Measurements from ENCODE around the gene C13orf42. TPM values are rescaled to one million over a fixed set of nuclear protein-coding genes. Genes with fewer than 3 reads are reported as not detected.
"Not testable (repeated sequence)": the region's sequence is repeated elsewhere in the genome, so short reads cannot be mapped to it uniquely, and the experiment has no call there.

Gene C13orf42
- total RNA-seq, 2 experiments from 2014 or later, result not detected

DNA sequence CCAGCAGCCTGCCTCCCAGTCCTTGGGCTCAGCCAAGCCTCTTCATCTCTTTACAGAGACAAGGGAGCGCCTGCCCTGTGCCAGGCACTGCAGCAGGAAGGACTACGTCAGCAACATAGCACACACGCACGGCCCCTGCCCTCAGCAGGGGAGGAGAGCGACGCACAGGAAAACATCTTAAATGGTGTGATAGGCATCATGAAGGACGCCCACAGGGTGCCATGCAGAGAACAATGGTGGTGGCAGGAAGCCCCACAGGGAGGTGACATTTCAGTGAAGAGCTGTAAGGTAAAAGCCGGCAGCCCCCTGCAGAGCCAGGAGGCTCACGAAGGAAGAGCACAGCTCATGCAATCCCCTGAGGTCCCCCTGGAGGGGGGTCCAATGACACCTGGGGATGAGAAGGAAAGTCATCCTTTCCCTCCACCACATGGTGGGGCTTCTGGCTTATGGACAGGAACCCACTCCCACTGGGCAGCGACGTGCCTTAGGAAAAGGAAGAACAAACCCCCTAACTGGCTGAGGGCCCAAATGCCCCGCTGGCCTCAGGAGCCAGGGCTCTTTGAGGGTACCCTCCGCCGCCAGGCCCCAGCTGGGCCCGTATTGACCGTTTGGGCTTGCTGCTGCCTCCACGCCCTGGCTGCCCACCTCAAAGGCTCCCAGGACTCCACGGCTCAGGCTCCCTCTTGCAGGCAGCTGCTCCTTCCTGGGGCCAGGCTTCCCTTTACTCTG, 37.3 kb upstream of the C13orf42 start:
- H3K4me3 Mint-ChIP-seq, result no peak overlapping the region
- peaks cover 13% of the 10 kb centered on the region for H3K27me3 Mint-ChIP-seq (ENCODE audit: low read depth)
- ATAC-seq (no peak), DNase-seq (no peak)
- no peaks in the 10 kb centered on the region for H3K36me3 Mint-ChIP-seq (ENCODE audit: low read depth)
- no peak overlapping the region for H3K27ac Mint-ChIP-seq
- ChIA-PET CTCF (interaction anchor here (5.1 kb wide), 1 partner anchor 138 kb away, joined by 23 read pairs; no protein-coding TSS in a partner anchor), POLR2A (no interaction called here)
- no peaks in the 10 kb centered on the region for H3K9me3 Mint-ChIP-seq (ENCODE audit: insufficient read depth)
- no peaks in the 10 kb centered on the region for H3K4me1 Mint-ChIP-seq (ENCODE audit: low read depth)

DNA sequence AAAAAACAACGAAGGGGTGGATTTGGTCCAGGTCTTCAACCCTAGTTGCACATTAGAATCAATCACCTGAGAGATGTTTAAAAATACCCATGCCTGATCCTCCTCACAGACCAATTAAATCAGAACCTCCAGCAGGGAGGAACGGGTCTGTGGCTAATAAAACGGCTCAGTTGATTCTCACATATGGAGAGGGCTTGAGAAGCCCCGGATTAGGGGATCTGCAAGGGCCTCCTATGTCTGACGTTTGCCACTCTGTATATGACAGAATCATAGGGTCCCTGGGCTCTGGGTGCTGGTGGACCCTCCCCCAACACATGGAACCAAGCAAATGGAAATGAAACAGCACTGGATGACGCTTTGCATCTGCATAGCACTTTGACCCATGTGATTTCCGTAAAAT, 36.7 kb upstream of the C13orf42 start:
- ChIA-PET POLR2A (no interaction called here), CTCF (interaction anchor here (5.1 kb wide), 1 partner anchor 138 kb away, joined by 23 read pairs; no protein-coding TSS in a partner anchor)
- H3K4me3 Mint-ChIP-seq, result no peak overlapping the region
- DNase-seq (no peak), ATAC-seq (no peak)
- peaks cover 14% of the 10 kb centered on the region for H3K27me3 Mint-ChIP-seq (ENCODE audit: low read depth)
- H3K9me3 Mint-ChIP-seq (ENCODE audit: insufficient read depth), result no peaks in the 10 kb centered on the region
- H3K4me1 Mint-ChIP-seq (ENCODE audit: low read depth), result no peaks in the 10 kb centered on the region
- no peaks in the 10 kb centered on the region for H3K36me3 Mint-ChIP-seq (ENCODE audit: low read depth)
- H3K27ac Mint-ChIP-seq, result no peak overlapping the region

DNA sequence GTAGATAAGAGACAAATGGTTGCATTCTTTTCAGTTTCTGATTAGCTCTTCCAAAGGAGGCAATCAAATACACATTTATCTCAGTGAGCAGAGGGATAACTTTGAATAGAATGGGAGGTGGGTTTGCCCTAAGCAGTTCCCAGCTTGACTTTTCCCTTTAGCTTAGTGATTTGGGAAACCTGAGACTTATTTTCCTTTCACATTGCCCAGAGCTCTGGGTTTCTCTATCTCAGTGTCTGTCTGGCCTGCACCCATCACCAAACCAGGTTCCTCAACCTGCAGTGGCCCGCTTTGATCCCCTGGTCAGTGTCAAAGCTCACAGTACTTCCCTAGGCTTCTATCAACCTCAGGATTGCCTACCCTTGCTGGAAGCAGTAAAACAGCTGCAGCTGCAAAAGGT, 35.6 kb upstream of the C13orf42 start:
- Mint-ChIP-seq H3K4me3 (no peak overlapping the region), H3K9me3 (ENCODE audit: insufficient read depth) (no peaks in the 10 kb centered on the region), H3K27me3 (ENCODE audit: low read depth) (peaks cover 14% of the 10 kb centered on the region), H3K27ac (no peak overlapping the region), H3K4me1 (ENCODE audit: low read depth) (no peaks in the 10 kb centered on the region), H3K36me3 (ENCODE audit: low read depth) (no peaks in the 10 kb centered on the region)
- CTCF ChIA-PET, result no interaction called here
- POLR2A ChIA-PET, result no interaction called here
- DNase-seq, result no peak
- no peak for ATAC-seq

DNA sequence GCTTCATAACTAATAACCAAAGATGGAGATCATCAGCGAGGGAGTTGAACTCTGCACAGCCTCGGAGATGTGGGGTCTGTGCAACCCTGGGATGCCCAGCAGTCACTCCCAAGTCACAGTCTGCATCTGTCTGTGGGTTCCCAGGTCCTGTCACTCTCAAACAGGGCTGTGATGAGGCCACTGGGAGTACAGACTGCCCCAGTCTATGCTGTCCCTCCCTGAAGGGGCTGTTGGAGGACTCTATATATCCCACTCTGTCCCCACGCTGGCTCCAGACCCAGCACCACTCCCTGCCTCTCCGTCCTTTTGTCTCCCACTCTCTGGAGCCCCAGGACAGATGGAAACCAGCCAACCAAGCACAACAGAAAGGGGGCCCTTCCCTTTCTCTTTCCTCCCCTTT, 26.2 kb upstream of the C13orf42 start:
- POLR2A ChIA-PET, result no interaction called here

DNA sequence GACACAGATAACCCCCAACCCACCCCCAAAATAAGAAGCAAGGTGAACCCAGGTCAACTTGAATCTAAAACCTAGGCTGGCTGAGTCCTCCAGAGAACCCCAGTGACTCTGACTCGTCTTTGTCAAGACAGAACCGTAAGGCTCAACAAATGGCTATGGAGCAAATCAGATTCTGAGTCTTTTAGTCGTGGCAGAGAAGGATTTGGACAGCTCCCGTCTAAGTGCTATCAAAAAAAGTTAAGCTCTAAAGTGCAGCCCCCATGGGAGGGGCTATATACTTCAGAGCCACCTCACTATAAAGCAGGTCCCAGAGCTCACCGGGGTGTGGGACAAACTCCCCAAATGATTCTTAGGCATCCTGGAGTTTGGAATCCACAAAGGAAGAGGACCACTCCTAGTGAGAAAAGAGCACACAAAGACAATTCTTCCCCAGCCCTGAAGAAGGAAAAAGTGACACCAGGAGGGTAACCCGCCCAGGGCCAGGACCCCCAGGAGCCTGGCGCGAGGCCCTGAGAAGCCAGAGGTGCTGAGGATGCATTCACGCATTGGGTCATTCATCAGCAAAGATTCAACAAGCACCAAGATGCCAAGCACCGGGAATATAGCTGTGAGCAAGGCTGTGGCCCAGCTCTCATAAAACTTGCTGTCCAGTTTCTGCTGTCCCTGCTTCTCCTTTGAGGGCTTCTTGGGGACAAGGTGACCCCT, 25.4 kb upstream of the C13orf42 start:
- H3K27me3 Mint-ChIP-seq (ENCODE audit: low read depth), result peaks cover 5% of the 10 kb centered on the region
- DNase-seq (no peak), ATAC-seq (no peak)
- no peak overlapping the region for H3K27ac Mint-ChIP-seq
- no peak overlapping the region for H3K4me3 Mint-ChIP-seq
- no peaks in the 10 kb centered on the region for H3K36me3 Mint-ChIP-seq (ENCODE audit: low read depth)
- H3K9me3 Mint-ChIP-seq (ENCODE audit: insufficient read depth), result peaks cover 6% of the 10 kb centered on the region
- no peaks in the 10 kb centered on the region for H3K4me1 Mint-ChIP-seq (ENCODE audit: low read depth)
- ChIA-PET CTCF (interaction anchor here (0.9 kb wide), 1 partner anchor 11 kb away, joined by 4 read pairs; no protein-coding TSS in a partner anchor), POLR2A (no interaction called here)

More for the DNA sequence above, 26.2 kb upstream of the C13orf42 start:
- H3K9me3 Mint-ChIP-seq (ENCODE audit: insufficient read depth), result no peaks in the 10 kb centered on the region
- H3K27me3 Mint-ChIP-seq (ENCODE audit: low read depth), result peaks cover 5% of the 10 kb centered on the region
- no peaks in the 10 kb centered on the region for H3K4me1 Mint-ChIP-seq (ENCODE audit: low read depth)
- ATAC-seq, result no peak
- no peak for DNase-seq
- H3K36me3 Mint-ChIP-seq (ENCODE audit: low read depth), result no peaks in the 10 kb centered on the region
- no peak overlapping the region for H3K27ac Mint-ChIP-seq
- CTCF ChIA-PET, result no interaction called here
- H3K4me3 Mint-ChIP-seq, result no peak overlapping the region

DNA sequence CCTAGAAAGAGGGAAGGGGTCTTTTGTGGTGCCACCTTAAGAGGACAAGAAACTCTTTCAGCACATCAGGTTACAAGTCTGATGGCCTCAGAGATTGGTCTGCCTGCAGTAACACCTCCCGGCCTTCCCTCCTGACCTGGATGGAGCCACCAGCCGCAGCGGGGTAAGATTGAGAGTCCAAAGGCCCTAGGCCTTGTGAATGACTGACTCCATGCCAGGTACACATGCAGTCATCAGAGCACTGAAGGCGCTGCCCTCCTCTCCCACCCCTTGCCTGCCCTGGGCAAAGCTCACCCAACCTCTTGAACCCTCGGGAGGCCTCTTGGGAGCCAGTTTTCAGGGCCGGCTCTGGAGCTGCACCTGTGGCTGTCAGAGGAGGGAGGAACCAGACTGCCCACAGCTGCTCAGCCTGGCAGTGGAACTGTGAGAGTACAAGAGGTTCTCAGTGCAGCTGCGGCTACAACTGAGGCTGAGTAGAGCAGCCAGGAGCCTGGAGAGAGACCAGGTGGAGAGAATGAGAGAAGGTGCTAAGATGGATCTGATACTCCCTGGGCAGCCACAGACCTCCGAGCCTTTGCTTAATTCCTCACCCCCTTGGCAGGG, 23.8 kb upstream of the C13orf42 start:
- DNase-seq, result no peak
- H3K27ac Mint-ChIP-seq, result no peak overlapping the region
- H3K27me3 Mint-ChIP-seq (ENCODE audit: low read depth), result peaks cover 2% of the 10 kb centered on the region
- ATAC-seq, result no peak
- CTCF ChIA-PET, result no interaction called here
- POLR2A ChIA-PET, result no interaction called here
- no peak overlapping the region for H3K4me3 Mint-ChIP-seq
- H3K36me3 Mint-ChIP-seq (ENCODE audit: low read depth), result no peaks in the 10 kb centered on the region
- H3K4me1 Mint-ChIP-seq (ENCODE audit: low read depth), result no peaks in the 10 kb centered on the region
- peaks cover 11% of the 10 kb centered on the region for H3K9me3 Mint-ChIP-seq (ENCODE audit: insufficient read depth)

DNA sequence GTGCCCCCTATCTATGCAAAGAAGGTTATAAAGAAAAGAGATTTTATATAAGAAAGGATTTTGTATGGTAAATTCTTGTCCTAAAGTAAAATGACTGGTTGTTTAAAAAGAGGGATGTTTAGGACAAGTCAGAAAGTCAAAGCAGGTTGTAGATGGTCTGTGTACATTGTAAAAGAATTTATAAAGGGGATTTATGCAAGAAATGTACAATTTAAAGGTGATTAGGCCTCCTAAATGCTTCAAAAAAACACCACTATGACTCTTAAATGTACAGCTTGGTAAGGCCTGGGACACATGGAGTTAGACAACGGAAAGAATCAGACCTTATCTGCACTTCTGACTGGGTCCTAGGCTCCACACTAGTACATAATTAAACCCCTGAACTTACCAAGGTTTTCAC, 19.3 kb upstream of the C13orf42 start:
- Mint-ChIP-seq H3K27me3 (ENCODE audit: low read depth) (peaks cover 5% of the 10 kb centered on the region), H3K27ac (no peak overlapping the region), H3K36me3 (ENCODE audit: low read depth) (no peaks in the 10 kb centered on the region), H3K4me1 (ENCODE audit: low read depth) (no peaks in the 10 kb centered on the region), H3K4me3 (no peak overlapping the region), H3K9me3 (ENCODE audit: insufficient read depth) (peaks cover 16% of the 10 kb centered on the region)
- DNase-seq (no peak), ATAC-seq (no peak)
- ChIA-PET CTCF (interaction anchor here (1.6 kb wide), 1 partner anchor 156 kb away, joined by 5 read pairs; no protein-coding TSS in a partner anchor), POLR2A (no interaction called here)

DNA sequence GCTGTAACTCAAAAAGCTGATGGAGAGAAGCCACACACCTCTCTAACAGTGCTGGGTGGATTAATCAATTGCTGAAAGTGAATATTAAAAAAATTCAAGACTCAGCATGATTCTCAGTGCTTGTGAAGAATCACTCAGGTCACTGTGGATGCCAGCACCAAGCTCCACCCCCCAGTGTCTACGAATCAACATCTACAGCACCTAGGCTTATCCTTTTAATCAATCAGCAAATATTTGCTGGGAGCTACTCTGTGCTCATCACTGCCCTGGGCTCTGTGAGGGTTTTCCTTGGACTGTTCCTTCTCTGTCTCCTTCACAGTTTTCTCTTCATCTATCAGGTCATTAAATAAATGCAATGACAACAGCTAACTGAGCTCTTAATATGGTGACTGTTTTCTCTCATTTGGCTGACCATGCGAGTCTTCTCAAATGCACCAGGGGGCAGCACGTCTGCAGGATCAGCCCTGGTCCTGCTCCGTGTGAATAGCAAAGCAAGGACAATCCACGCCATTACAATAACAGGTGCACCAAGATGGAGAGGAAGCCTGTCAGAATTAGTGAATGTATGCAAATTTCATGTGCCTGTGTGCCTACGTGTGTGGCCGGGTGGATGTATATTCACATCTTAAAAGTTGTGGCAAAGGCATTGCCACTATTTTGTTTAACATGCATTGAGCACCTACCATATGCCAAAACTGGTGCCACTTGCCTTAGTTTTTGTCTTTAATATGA, 14.6 kb upstream of the C13orf42 start:
- ChIA-PET POLR2A (interaction anchor here (0.7 kb wide), 1 partner anchor 650 kb away, joined by 3 read pairs; no protein-coding TSS in a partner anchor), CTCF (interaction anchor here (0.6 to 8.0 kb wide), 45 partner anchors 8 to 815 kb away, joined by 3 to 151 read pairs (median 3); no protein-coding TSS in a partner anchor)
- H3K4me1 Mint-ChIP-seq (ENCODE audit: low read depth), result peaks cover 11% of the 10 kb centered on the region

DNA sequence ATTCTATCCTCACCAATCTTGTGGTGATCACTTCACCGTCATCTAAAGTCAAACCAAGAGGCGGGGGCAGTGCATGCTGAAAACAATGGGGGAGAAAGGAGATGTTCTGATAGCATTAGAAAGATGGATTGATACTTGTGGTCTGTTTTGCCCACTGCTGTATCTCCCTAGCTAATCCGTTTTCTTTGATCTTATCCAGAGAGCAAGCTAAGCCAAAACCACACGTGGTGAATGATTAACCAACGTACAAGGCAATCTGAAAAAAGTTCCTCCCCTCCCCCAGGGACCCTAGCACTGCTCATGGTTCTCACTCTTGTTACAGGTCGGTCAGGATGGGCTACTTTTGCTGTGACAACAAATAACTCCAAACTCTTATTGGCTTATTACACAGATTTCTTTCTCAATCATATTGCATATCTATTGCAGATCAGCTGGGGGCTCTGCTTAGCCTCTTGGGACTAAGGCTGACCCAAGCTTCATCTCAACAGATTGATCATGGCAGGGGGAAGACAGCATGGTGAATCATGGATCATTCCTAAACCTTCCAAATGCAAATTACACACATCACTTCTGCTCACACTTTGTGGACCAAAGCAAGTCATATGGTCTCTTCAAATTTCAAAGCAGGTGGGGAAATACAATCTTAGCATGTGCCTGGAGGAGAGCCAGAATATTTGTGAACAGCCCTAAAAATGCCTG, 11.9 kb upstream of the C13orf42 start:
- CTCF ChIA-PET, result interaction anchor here (8.0 kb wide), 1 partner anchor 163 kb away, joined by 151 read pairs; no protein-coding TSS in a partner anchor
- Mint-ChIP-seq H3K27ac (no peak overlapping the region), H3K27me3 (ENCODE audit: low read depth) (peaks cover 16% of the 10 kb centered on the region), H3K36me3 (ENCODE audit: low read depth) (no peaks in the 10 kb centered on the region), H3K9me3 (ENCODE audit: insufficient read depth) (no peaks in the 10 kb centered on the region), H3K4me1 (ENCODE audit: low read depth) (peaks cover 11% of the 10 kb centered on the region), H3K4me3 (no peak overlapping the region)
- DNase-seq (no peak), ATAC-seq (no peak)
- POLR2A ChIA-PET, result interaction anchor here (0.6 kb wide), 1 partner anchor 636 kb away, joined by 5 read pairs; no protein-coding TSS in a partner anchor

More for the DNA sequence above, 14.6 kb upstream of the C13orf42 start:
- Mint-ChIP-seq H3K27ac (no peak overlapping the region), H3K27me3 (ENCODE audit: low read depth) (peaks cover 16% of the 10 kb centered on the region), H3K4me3 (no peak overlapping the region), H3K9me3 (ENCODE audit: insufficient read depth) (peaks cover 5% of the 10 kb centered on the region), H3K36me3 (ENCODE audit: low read depth) (no peaks in the 10 kb centered on the region)
- DNase-seq (peak; percentile 62), ATAC-seq (peak; percentile 82)

DNA sequence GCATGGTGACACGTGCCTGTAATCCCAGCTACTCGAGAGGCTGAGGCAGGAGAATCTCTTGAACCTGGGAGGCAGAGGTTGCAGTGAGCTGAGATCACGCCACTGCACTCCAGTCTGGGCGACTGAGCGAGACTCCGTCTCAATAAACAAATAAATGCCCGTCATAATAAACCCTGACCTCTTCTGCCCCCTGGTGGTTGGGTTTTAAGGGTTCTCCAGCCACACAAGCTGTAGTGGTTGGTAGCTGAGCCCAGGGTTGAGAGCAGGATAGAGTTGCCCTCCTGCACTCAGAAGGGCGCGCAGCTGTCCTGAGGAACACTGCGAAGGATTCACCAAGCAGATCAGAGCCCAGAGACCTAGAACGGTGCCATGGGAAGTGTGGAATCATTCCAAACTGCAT, 9.8 kb upstream of the C13orf42 start:
- H3K4me3 Mint-ChIP-seq; H3K36me3 Mint-ChIP-seq (ENCODE audit: low read depth); ATAC-seq; H3K27ac Mint-ChIP-seq; POLR2A ChIA-PET; H3K9me3 Mint-ChIP-seq (ENCODE audit: insufficient read depth): not testable (repeated sequence)
- Mint-ChIP-seq H3K27me3 (ENCODE audit: low read depth) (peaks cover 22% of the 10 kb centered on the region), H3K4me1 (ENCODE audit: low read depth) (peaks cover 11% of the 10 kb centered on the region)
- CTCF ChIA-PET, result interaction anchor here (0.7 to 8.0 kb wide), 6 partner anchors 9 to 166 kb away, joined by 3 to 151 read pairs (median 4); partner anchors contain the start of gene C13orf42
- peak; percentile 48 for DNase-seq

DNA sequence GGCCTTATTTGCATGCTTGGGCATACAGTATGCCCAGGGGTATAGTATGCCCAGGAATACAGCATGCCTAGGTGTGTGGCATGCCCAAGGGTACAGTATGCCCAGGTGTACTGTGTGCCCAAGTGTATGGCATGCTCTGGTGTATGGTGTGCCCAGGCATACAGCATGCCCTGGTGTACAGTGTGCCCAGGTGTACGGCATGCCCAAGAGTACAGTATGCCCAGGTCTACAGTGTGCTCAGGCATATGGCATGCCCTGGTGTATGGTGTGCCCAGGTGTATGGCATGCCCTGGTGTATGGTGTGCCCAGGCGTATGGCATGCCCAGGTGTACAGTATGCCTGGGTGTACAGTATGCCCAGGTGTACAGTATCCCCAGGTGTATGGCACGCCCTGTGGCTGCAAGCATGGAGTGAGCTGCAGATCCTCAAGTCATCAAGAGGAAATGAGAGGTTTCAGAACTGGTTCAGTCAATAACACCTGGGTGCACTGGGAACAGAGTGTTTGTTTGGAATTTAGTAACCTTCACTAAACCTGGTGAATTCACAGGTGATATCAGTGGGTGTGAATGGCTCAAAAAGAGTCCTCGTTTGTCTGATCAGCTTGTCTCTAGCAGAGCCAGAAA, 7.8 kb upstream of the C13orf42 start:
- ChIA-PET POLR2A (no interaction called here), CTCF (no interaction called here)
- Mint-ChIP-seq H3K27ac (no peak overlapping the region), H3K36me3 (ENCODE audit: low read depth) (no peaks in the 10 kb centered on the region), H3K4me3 (no peak overlapping the region), H3K9me3 (ENCODE audit: insufficient read depth) (no peaks in the 10 kb centered on the region), H3K27me3 (ENCODE audit: low read depth) (peaks cover 18% of the 10 kb centered on the region), H3K4me1 (ENCODE audit: low read depth) (peaks cover 11% of the 10 kb centered on the region)
- ATAC-seq, result no peak
- DNase-seq, result no peak

Data from activated CD8-positive, alpha-beta T cell treated with anti-CD3 and anti-CD28 coated beads, Interleukin-2, amount 10 ng/mL, durations not matched to agents 7 days and 5 days (primary cell).